ENCODE data around the gene PTBP1. TPM values are rescaled to one million over a fixed set of nuclear protein-coding genes. Genes with fewer than 3 reads are reported as not detected.
A peak's percentile ranks its signal among the peaks of the same experiment; 100 is the strongest.

Gene PTBP1
- total RNA-seq (304 and 309 TPM in 2 replicates), polyA plus RNA-seq (137 and 154 TPM in 2 replicates), polyA minus RNA-seq (378 and 520 TPM in 2 replicates)
- total RNA-seq (2013) = 74.6 TPM

GRCh38 chr19:796692-797527, at the start of gene PTBP1:
TSS of gene PTBP1 (plus strand) at chr19:797452. CDS start at chr19:797498, 46 bp downstream.
- Histone ChIP-seq H3K4me3 (ENCODE audit: control extremely low read depth in 1 of 5, extremely low read depth in 1 of 5, insufficient read depth in 1 of 5, low read depth in 2 of 5, low read length in 4 of 5) (peak within 1 kb of the TSS; percentile 61 to 86 (median 78)), H4K20me1 (ENCODE audit: control insufficient read depth, insufficient read depth, low read length, poor library complexity, severe bottlenecking) (peaks cover 41% of the 10 kb centered on the region), H3K9ac (ENCODE audit: low read length) (peak within 1 kb of the TSS; percentile 75), H3K4me1 (ENCODE audit: control insufficient read depth in 2 of 2, insufficient read depth in 2 of 2, low read length in 2 of 2) (peaks cover 22 to 48% of the 10 kb centered on the region in 2 donors), H3K27me3 (replicated peaks in 1 of 4; ENCODE audit: control extremely low read depth in 1 of 4, control insufficient read depth in 3 of 4, insufficient read depth in 4 of 4, low read length in 3 of 4) (no peaks in the 10 kb centered on the region), H3K79me2 (ENCODE audit: control insufficient read depth, insufficient read depth, low read length) (peaks cover 51% of the 10 kb centered on the region), H3K4me2 (replicated peaks; ENCODE audit: low read depth, low read length, poor library complexity, severe bottlenecking) (peak within 1 kb of the TSS; percentile 99), H3K27ac (ENCODE audit: low read length in 2 of 2) (peak within 1 kb of the TSS; percentile 57 to 74), H2AFZ (ENCODE audit: insufficient read depth, low read depth, low read length, poor library complexity, severe bottlenecking) (peak within 1 kb of the TSS; percentile 86), H3K9me3 (ENCODE audit: control extremely low read depth in 1 of 3, control insufficient read depth in 2 of 3, insufficient read depth in 1 of 3, low read length in 2 of 3) (no peaks in the 10 kb centered on the region), H3K36me3 (replicated peaks in 1 of 2; ENCODE audit: control extremely low read depth in 1 of 2, control insufficient read depth in 1 of 2, extremely low read depth in 1 of 2, insufficient read depth in 2 of 2, low read length in 1 of 2) (peaks cover 0 to 30% of the 10 kb centered on the region in 2 experiments)
- Mint-ChIP-seq H3K9me3 (ENCODE audit: insufficient read depth) (no peaks in the 10 kb centered on the region), H3K27ac (peak within 1 kb of the TSS; percentile 88), H3K4me3 (peak within 1 kb of the TSS; percentile 98), H3K4me1 (peaks cover 33% of the 10 kb centered on the region), H3K27me3 (no peaks in the 10 kb centered on the region)
- no peak for TF ChIP-seq CTCF (IDR thresholded peaks at IDR 0.05)
- no peak for TF ChIP-seq EZH2 (IDR thresholded peaks at IDR 0.05; ENCODE audit: borderline replicate concordance, insufficient read depth, low read depth, low read length, poor library complexity, severe bottlenecking)
- POLR2A ChIA-PET = interaction anchor here (0.7 to 1.1 kb wide), 2 partner anchors 134 to 287 kb away, joined by 3 to 4 read pairs; partner anchors contain the start of gene RNF126
- ATAC-seq (ENCODE audit: low read depth) = peak; percentile 85
- CTCF ChIA-PET = no interaction called here
- intact Hi-C loops (cut with micrococcal nuclease) = loop anchor here (2.0 kb wide), 2 partner anchors 112 to 188 kb away; partner anchors contain the start of gene WDR18
- under 1% methylated on average over 82 of the region's 83 CpGs for WGBS (ENCODE audit: insufficient coverage)
- peak; percentile 100 for DNase-seq

- POLR2A ChIA-PET = no interaction called here
- Histone ChIP-seq H3K27me3 (replicated peaks in 1 of 4; ENCODE audit: control extremely low read depth in 1 of 4, control insufficient read depth in 3 of 4, insufficient read depth in 4 of 4, low read length in 3 of 4) (peaks cover 0 to 4% (median 0%) of the 10 kb centered on the region in 4 experiments), H3K4me1 (ENCODE audit: control insufficient read depth in 2 of 2, insufficient read depth in 2 of 2, low read length in 2 of 2) (no peaks in the 10 kb centered on the region), H3K4me3 (ENCODE audit: control extremely low read depth in 1 of 5, extremely low read depth in 1 of 5, insufficient read depth in 1 of 5, low read depth in 2 of 5, low read length in 4 of 5) (no peak overlapping the region), H2AFZ (ENCODE audit: insufficient read depth, low read depth, low read length, poor library complexity, severe bottlenecking) (no peak overlapping the region), H3K9ac (ENCODE audit: low read length) (no peak overlapping the region), H4K20me1 (ENCODE audit: control insufficient read depth, insufficient read depth, low read length, poor library complexity, severe bottlenecking) (no peaks in the 10 kb centered on the region), H3K36me3 (replicated peaks in 1 of 2; ENCODE audit: control extremely low read depth in 1 of 2, control insufficient read depth in 1 of 2, extremely low read depth in 1 of 2, insufficient read depth in 2 of 2, low read length in 1 of 2) (no peaks in the 10 kb centered on the region), H3K79me2 (ENCODE audit: control insufficient read depth, insufficient read depth, low read length) (no peaks in the 10 kb centered on the region), H3K4me2 (replicated peaks; ENCODE audit: low read depth, low read length, poor library complexity, severe bottlenecking) (no peak overlapping the region), H3K9me3 (ENCODE audit: control extremely low read depth in 1 of 3, control insufficient read depth in 2 of 3, insufficient read depth in 1 of 3, low read length in 2 of 3) (peaks cover 0 to 45% (median 7%) of the 10 kb centered on the region in 3 donors), H3K27ac (ENCODE audit: low read length in 2 of 2) (no peak overlapping the region)
- Mint-ChIP-seq H3K4me1 (no peaks in the 10 kb centered on the region), H3K27me3 (no peaks in the 10 kb centered on the region), H3K4me3 (no peak overlapping the region), H3K9me3 (ENCODE audit: insufficient read depth) (no peaks in the 10 kb centered on the region), H3K27ac (no peak overlapping the region)
- intact Hi-C loops (cut with micrococcal nuclease) = no loop called here
- 90% methylated on average over 14 of the region's 14 CpGs for WGBS (ENCODE audit: insufficient coverage)
- no peak for DNase-seq
- CTCF ChIA-PET = no interaction called here
- no peak for ATAC-seq (ENCODE audit: low read depth)
- TF ChIP-seq EZH2 (IDR thresholded peaks at IDR 0.05; ENCODE audit: borderline replicate concordance, insufficient read depth, low read depth, low read length, poor library complexity, severe bottlenecking) = no peak
- TF ChIP-seq CTCF (IDR thresholded peaks at IDR 0.05) = no peak
Observed at GRCh38 chr19:748274-748598, 49.0 kb upstream of the PTBP1 start.

Measured in B cell (primary cell).